Neural crest cell (in vitro differentiated cells): ENCODE measurements around the gene PTGDR2. TPM values are rescaled to one million over a fixed set of nuclear protein-coding genes. Genes with fewer than 3 reads are reported as not detected.

Experiments used
- DNase-seq: peaks from one replicate; pipeline ENCODE4 v3.0.0; 2021; ENCODE audit warnings: low read depth, mixed read lengths, low spot score
- H3K27ac Mint-ChIP-seq: one replicate; pipeline ENCODE4 v1.8.0; 2021; ENCODE audit warnings: mild to moderate bottlenecking, mixed read lengths; ENCODE audit not compliant: unreplicated experiment
- H3K27me3 Mint-ChIP-seq: 2 replicates; pipeline ENCODE4 v1.8.0; 2021; ENCODE audit warnings: low read depth, mild to moderate bottlenecking, mixed read lengths
- H3K36me3 Mint-ChIP-seq: 2 replicates; pipeline ENCODE4 v1.8.0; 2021; ENCODE audit warnings: low read depth, mild to moderate bottlenecking, mixed read lengths
- H3K4me1 Mint-ChIP-seq: 2 replicates; pipeline ENCODE4 v1.8.0; 2021; ENCODE audit warnings: mixed read lengths
- H3K4me3 Mint-ChIP-seq: one replicate; pipeline ENCODE4 v1.8.0; 2021; ENCODE audit warnings: mild to moderate bottlenecking, mixed read lengths
- H3K9me3 Mint-ChIP-seq: 2 replicates; pipeline ENCODE4 v1.8.0; 2021; ENCODE audit warnings: mixed read lengths
- total RNA-seq: library from RNA; stranded (reverse); gene quantifications from 2 replicates; pipeline ENCODE4 v1.2.1, GENCODE V29; 2021
- TF ChIP-seq, protein P1 (sequence below): fragments of 200-600 bp; sonication (generic); conservative IDR thresholded peaks from 2 replicates; pipeline ENCODE4 v1.5.0; 2021; ENCODE audit warnings: antibody characterized with exemption, mild to moderate bottlenecking

Gene PTGDR2
- total RNA-seq, 1 donor from 2014 or later = 0.16 TPM

GRCh38 chr11:60872961-60873524, 17.3 kb upstream of the PTGDR2 start:
- H3K4me3 Mint-ChIP-seq = no peak overlapping the region
- H3K27ac Mint-ChIP-seq = peak overlapping the region; percentile 50
- H3K36me3 Mint-ChIP-seq = no peaks in the 10 kb centered on the region
- TF ChIP-seq, protein P1, sequence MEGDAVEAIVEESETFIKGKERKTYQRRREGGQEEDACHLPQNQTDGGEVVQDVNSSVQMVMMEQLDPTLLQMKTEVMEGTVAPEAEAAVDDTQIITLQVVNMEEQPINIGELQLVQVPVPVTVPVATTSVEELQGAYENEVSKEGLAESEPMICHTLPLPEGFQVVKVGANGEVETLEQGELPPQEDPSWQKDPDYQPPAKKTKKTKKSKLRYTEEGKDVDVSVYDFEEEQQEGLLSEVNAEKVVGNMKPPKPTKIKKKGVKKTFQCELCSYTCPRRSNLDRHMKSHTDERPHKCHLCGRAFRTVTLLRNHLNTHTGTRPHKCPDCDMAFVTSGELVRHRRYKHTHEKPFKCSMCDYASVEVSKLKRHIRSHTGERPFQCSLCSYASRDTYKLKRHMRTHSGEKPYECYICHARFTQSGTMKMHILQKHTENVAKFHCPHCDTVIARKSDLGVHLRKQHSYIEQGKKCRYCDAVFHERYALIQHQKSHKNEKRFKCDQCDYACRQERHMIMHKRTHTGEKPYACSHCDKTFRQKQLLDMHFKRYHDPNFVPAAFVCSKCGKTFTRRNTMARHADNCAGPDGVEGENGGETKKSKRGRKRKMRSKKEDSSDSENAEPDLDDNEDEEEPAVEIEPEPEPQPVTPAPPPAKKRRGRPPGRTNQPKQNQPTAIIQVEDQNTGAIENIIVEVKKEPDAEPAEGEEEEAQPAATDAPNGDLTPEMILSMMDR = no peak
- no peaks in the 10 kb centered on the region for H3K4me1 Mint-ChIP-seq
- DNase-seq = no peak
- H3K27me3 Mint-ChIP-seq = no peaks in the 10 kb centered on the region
- H3K9me3 Mint-ChIP-seq = no peaks in the 10 kb centered on the region

GRCh38 chr11:60872124-60872960, 16.6 kb upstream of the PTGDR2 start:
- Mint-ChIP-seq H3K27ac (no peak overlapping the region), H3K36me3 (no peaks in the 10 kb centered on the region), H3K4me3 (no peak overlapping the region), H3K9me3 (no peaks in the 10 kb centered on the region), H3K27me3 (no peaks in the 10 kb centered on the region), H3K4me1 (no peaks in the 10 kb centered on the region)
- TF ChIP-seq, protein P1 = no peak
- DNase-seq = no peak

DNA sequence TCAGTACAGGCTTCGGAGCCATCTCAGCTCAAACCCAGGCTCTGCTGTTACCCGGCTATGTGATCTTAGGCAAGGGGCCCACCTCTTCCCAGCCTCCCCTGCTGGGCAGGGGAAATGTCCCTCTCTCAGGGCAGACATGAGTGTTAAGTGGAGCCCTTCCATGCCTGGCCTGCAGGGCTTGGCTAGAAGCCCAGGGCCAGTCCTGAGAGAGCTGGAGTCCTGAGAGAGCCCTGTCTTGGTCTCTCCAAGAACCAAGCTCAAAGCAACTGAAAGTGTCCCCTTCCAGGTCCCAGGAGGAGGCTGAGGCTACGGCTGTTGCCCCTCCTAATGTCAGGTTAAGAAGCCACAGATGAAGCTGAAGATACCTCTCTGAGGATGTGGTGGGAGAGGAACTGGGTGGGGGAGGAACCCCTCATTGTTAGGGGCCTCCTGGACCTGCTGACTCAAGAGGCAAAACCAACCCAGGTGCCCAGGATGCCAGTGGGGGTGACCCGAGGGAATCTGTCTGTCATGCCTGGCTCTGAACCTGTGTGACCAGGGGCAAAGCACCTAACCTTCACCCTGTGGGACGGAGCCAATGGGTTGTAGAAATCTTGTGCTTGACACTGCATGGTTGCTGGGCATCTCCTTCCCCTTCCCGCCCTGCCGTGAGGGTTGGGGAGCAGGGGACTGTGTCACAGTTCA, 15.8 kb upstream of the PTGDR2 start:
- no peaks in the 10 kb centered on the region for H3K9me3 Mint-ChIP-seq
- H3K36me3 Mint-ChIP-seq = no peaks in the 10 kb centered on the region
- TF ChIP-seq, protein P1 = no peak
- H3K27ac Mint-ChIP-seq = no peak overlapping the region
- no peaks in the 10 kb centered on the region for H3K4me1 Mint-ChIP-seq
- no peak for DNase-seq
- no peak overlapping the region for H3K4me3 Mint-ChIP-seq
- no peaks in the 10 kb centered on the region for H3K27me3 Mint-ChIP-seq

DNA sequence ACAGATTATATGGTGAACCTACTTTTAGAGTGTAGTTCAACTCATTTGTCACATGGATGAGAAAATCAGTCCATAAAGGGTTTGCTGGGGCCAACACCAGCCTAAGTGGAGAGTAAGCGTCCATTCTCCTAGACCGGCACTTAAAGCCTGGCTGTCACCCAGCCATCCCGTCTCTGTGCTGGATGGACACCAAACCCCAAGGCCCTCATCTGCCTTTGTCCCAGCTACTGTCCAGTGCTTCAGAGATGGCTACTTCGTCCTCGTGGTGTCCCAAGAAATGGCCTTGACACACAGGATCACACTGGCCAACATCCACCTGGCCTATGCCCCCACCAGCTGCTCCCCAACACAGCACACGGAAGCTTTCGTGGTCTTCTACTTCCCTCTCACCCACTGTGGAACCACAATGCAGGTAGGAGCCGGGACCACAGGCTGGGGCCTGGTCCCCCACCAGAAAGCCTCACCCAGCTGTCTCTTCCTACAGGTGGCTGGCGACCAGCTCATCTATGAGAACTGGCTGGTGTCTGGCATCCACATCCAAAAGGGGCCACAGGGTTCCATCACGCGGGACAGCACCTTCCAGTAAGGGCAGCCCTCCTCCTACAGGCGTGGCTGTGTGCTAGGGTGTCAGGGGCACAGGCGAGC, 15.1 kb upstream of the PTGDR2 start:
- DNase-seq = no peak
- TF ChIP-seq, protein P1 = no peak
- no peaks in the 10 kb centered on the region for H3K9me3 Mint-ChIP-seq
- no peaks in the 10 kb centered on the region for H3K4me1 Mint-ChIP-seq
- no peaks in the 10 kb centered on the region for H3K36me3 Mint-ChIP-seq
- no peaks in the 10 kb centered on the region for H3K27me3 Mint-ChIP-seq
- H3K27ac Mint-ChIP-seq = peak overlapping the region; percentile 19
- no peak overlapping the region for H3K4me3 Mint-ChIP-seq

DNA sequence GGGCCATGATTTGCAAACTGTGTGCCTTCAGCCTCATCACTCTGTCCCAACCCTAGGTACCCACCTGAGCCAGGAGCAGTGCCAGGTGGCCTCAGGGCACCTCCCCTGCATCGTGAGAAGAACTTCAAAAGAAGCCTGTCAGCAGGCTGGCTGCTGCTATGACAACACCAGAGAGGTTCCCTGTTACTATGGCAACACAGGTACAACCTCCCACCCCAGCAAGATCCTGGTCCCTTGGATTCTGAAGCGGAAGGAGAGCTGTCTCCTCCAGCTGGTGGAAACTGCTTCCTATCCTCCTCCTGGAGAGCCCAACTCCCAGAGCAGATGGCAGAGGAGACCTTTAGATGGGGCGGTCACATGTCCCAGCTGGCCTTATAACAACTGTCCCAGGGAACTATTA, 14.5 kb upstream of the PTGDR2 start:
- Mint-ChIP-seq H3K4me3 (no peak overlapping the region), H3K9me3 (no peaks in the 10 kb centered on the region), H3K4me1 (no peaks in the 10 kb centered on the region), H3K27me3 (no peaks in the 10 kb centered on the region), H3K36me3 (no peaks in the 10 kb centered on the region), H3K27ac (no peak overlapping the region)
- TF ChIP-seq, protein P1 = no peak
- no peak for DNase-seq
